Activated naive CD8-positive, alpha-beta T cell treated with anti-CD3 and anti-CD28 coated beads for 36 hours (primary cell): Measurements from ENCODE around the gene EIF4H. TPM values are rescaled to one million over a fixed set of nuclear protein-coding genes. Genes with fewer than 3 reads are reported as not detected.
A peak's percentile ranks its signal among the peaks of the same experiment; 100 is the strongest.
"Not testable (repeated sequence)": the region's sequence is repeated elsewhere in the genome, so short reads cannot be mapped to it uniquely, and the experiment has no call there.

ENCODE experiments used
- DNase-seq: peaks from one replicate; pipeline ENCODE4 v3.0.0; 2021
- H3K27ac Mint-ChIP-seq: one replicate; pipeline ENCODE4 v1.8.0; 2022; ENCODE audit warnings: mild to moderate bottlenecking, moderate library complexity, mixed read lengths
- H3K27me3 Mint-ChIP-seq: one replicate; pipeline ENCODE4 v1.8.0; 2022; ENCODE audit warnings: mild to moderate bottlenecking, mixed read lengths
- H3K36me3 Mint-ChIP-seq: one replicate; pipeline ENCODE4 v1.8.0; 2021; ENCODE audit warnings: mild to moderate bottlenecking, mixed read lengths
- H3K4me1 Mint-ChIP-seq: one replicate; pipeline ENCODE4 v1.8.0; 2021; ENCODE audit warnings: mixed read lengths
- H3K4me3 Mint-ChIP-seq: one replicate; pipeline ENCODE4 v1.8.0; 2022; ENCODE audit warnings: mild to moderate bottlenecking, moderate library complexity, mixed read lengths
- H3K9me3 Mint-ChIP-seq: one replicate; pipeline ENCODE4 v1.8.0; 2022; ENCODE audit warnings: mixed read lengths
- total RNA-seq, 2 experiments: library from RNA; stranded (reverse); gene quantifications; one replicate each; pipeline ENCODE4 v1.2.3, GENCODE V29; 2021

The EIF4H gene
- total RNA-seq, 2 experiments from 2014 or later = 423 to 428 TPM

- Mint-ChIP-seq H3K27me3 (peaks cover 8% of the 10 kb centered on the region), H3K36me3 (peaks cover 5% of the 10 kb centered on the region), H3K4me1 (peaks cover 12% of the 10 kb centered on the region), H3K4me3 (no peak overlapping the region), H3K9me3 (no peaks in the 10 kb centered on the region), H3K27ac (no peak overlapping the region)
- DNase-seq = no peak
Measured at GRCh38 chr7:74202841-74203556, 28.8 kb downstream of the EIF4H start.

DNA sequence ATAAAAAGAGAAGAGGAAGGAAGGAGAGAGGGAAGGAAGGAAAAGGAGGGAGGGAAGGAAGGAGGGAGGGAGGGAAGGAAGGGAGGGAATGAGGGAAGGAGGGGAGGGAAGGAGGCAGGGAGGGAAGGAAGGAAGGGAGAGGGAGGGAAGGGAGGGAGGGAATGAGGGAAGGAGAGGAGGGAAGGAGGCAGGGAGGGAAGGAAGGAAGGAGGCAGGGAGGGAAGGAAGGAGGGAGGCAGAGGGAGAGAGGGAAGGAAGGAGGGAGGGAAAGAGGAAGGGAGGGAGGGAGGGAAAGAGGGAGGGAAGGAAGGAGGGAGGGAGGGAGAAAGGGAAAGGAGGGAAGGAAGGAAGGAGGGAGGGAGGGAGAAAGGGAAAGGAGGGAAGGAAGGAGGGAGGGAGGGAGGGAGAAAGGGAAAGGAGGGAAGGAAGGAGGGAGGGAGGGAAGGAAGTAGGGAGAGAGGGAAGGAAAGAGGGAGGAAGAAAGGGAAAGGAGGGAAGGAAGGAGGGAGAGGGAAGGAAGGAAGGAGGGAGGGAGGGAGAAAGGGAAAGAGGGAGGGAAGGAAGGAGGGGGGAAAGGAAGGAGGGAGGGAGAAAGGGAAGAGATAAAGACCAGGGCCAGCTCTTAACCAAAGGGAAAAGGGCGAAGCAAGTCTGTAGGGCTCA, 29.9 kb downstream of the EIF4H start:
- no peak overlapping the region for H3K4me3 Mint-ChIP-seq
- no peak for DNase-seq
- H3K9me3 Mint-ChIP-seq = no peaks in the 10 kb centered on the region
- H3K27ac Mint-ChIP-seq = no peak overlapping the region
- peaks cover 2% of the 10 kb centered on the region for H3K36me3 Mint-ChIP-seq
- peaks cover 13% of the 10 kb centered on the region for H3K27me3 Mint-ChIP-seq
- peaks cover 12% of the 10 kb centered on the region for H3K4me1 Mint-ChIP-seq

GRCh38 chr7:74206052-74206451, 31.9 kb downstream of the EIF4H start:
- DNase-seq, H3K36me3 Mint-ChIP-seq, H3K4me3 Mint-ChIP-seq, H3K27ac Mint-ChIP-seq, H3K9me3 Mint-ChIP-seq: not testable (repeated sequence)
- Mint-ChIP-seq H3K4me1 (peaks cover 17% of the 10 kb centered on the region), H3K27me3 (peaks cover 19% of the 10 kb centered on the region)

DNA sequence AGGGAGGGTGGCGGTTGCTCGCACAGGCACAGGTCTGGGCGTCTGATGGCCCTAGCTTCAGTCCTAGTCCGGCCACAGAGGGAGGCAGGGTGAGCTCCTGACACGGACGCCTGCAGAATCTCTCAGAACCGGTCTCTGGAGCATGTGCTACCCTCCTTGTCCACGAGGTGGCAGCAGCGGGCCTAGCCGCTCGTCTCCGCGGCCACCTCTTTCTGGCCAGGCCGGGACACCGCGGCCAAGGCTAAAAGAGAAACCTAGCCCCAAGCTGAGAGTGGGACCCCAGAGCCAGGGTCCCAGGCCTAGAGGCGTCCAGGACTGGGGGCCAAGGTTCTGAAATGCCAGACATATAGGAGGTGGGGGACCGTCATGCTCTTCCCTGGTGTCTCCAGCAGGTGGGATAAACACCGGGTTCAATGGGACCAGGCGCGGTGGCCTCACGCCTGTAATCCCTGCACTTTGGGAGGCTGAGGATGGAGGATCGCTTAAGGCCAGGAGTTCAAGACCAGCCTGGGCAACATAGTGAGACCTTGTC, 32.5 kb downstream of the EIF4H start:
- Mint-ChIP-seq H3K4me3 (no peak overlapping the region), H3K4me1 (peaks cover 17% of the 10 kb centered on the region), H3K27ac (no peak overlapping the region), H3K36me3 (peaks cover 3% of the 10 kb centered on the region), H3K9me3 (no peaks in the 10 kb centered on the region), H3K27me3 (peaks cover 19% of the 10 kb centered on the region)
- peak; percentile 73 for DNase-seq

GRCh38 chr7:74207586-74207985, 33.4 kb downstream of the EIF4H start:
- peaks cover 3% of the 10 kb centered on the region for H3K36me3 Mint-ChIP-seq
- DNase-seq = no peak
- no peak overlapping the region for H3K27ac Mint-ChIP-seq
- H3K4me1 Mint-ChIP-seq = peaks cover 15% of the 10 kb centered on the region
- H3K9me3 Mint-ChIP-seq = no peaks in the 10 kb centered on the region
- H3K27me3 Mint-ChIP-seq = peaks cover 19% of the 10 kb centered on the region
- no peak overlapping the region for H3K4me3 Mint-ChIP-seq

DNA sequence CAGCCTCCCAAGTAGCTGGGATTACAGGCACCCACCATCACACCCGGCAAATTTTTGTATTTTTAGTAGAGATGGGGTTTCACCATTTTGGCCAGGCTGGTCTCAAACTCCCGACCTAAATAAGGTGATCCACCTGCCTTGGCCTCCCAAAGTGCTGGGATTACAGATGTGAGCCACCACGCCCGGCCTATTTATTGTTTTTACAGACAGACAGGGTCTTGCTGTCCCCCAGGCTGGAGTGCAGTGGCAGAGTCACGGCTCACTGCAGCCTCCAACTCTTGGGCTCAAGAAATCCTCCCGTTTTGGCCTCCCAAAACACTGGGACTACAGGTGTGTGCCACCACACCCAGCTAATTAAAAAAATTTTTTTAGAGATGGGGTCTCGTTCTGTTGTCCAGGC, 34.1 kb downstream of the EIF4H start:
- not testable (repeated sequence) for H3K36me3 Mint-ChIP-seq, H3K27ac Mint-ChIP-seq, DNase-seq, H3K9me3 Mint-ChIP-seq, H3K4me3 Mint-ChIP-seq
- Mint-ChIP-seq H3K4me1 (peaks cover 10% of the 10 kb centered on the region), H3K27me3 (peaks cover 19% of the 10 kb centered on the region)

DNA sequence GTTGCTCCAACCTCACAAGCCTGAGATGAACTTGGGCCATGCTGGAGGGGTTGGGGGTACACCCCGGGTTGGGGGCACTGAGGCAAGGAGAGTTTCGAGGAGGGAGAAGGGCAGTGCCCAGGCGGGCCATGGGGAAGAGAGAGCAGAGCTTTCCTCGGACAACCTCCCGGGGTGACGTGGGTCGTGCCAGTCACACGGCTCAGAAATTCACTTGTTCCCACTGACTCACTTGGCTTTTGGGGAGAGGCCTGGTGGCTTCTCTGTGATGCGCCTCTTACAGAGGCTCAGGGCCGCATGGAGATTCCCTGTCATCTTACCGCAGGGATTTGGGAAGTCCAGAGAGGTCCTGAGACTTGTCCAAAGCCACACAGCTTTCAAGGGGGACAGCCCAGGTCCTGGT, 38.5 kb downstream of the EIF4H start:
- Mint-ChIP-seq H3K4me3 (no peak overlapping the region), H3K36me3 (peaks cover 2% of the 10 kb centered on the region), H3K27ac (no peak overlapping the region), H3K27me3 (peaks cover 11% of the 10 kb centered on the region), H3K4me1 (peaks cover 15% of the 10 kb centered on the region), H3K9me3 (no peaks in the 10 kb centered on the region)
- DNase-seq = no peak

GRCh38 chr7:74214816-74215630, 40.9 kb downstream of the EIF4H start:
- Mint-ChIP-seq H3K27me3 (no peaks in the 10 kb centered on the region), H3K4me3 (no peak overlapping the region), H3K9me3 (peaks cover 5% of the 10 kb centered on the region), H3K36me3 (peaks cover 8% of the 10 kb centered on the region), H3K4me1 (peaks cover 16% of the 10 kb centered on the region), H3K27ac (no peak overlapping the region)
- DNase-seq = no peak

- Mint-ChIP-seq H3K4me1 (peaks cover 16% of the 10 kb centered on the region), H3K27me3 (no peaks in the 10 kb centered on the region), H3K27ac (no peak overlapping the region), H3K9me3 (peaks cover 5% of the 10 kb centered on the region), H3K36me3 (peaks cover 8% of the 10 kb centered on the region), H3K4me3 (no peak overlapping the region)
- DNase-seq = no peak
Measured at GRCh38 chr7:74215921-74216320, 41.8 kb downstream of the EIF4H start.

GRCh38 chr7:74216361-74216761, 42.2 kb downstream of the EIF4H start:
- H3K27ac Mint-ChIP-seq = no peak overlapping the region
- peaks cover 5% of the 10 kb centered on the region for H3K9me3 Mint-ChIP-seq
- H3K36me3 Mint-ChIP-seq = peaks cover 8% of the 10 kb centered on the region
- peaks cover 16% of the 10 kb centered on the region for H3K4me1 Mint-ChIP-seq
- no peak for DNase-seq
- H3K4me3 Mint-ChIP-seq = no peak overlapping the region
- H3K27me3 Mint-ChIP-seq = no peaks in the 10 kb centered on the region

DNA sequence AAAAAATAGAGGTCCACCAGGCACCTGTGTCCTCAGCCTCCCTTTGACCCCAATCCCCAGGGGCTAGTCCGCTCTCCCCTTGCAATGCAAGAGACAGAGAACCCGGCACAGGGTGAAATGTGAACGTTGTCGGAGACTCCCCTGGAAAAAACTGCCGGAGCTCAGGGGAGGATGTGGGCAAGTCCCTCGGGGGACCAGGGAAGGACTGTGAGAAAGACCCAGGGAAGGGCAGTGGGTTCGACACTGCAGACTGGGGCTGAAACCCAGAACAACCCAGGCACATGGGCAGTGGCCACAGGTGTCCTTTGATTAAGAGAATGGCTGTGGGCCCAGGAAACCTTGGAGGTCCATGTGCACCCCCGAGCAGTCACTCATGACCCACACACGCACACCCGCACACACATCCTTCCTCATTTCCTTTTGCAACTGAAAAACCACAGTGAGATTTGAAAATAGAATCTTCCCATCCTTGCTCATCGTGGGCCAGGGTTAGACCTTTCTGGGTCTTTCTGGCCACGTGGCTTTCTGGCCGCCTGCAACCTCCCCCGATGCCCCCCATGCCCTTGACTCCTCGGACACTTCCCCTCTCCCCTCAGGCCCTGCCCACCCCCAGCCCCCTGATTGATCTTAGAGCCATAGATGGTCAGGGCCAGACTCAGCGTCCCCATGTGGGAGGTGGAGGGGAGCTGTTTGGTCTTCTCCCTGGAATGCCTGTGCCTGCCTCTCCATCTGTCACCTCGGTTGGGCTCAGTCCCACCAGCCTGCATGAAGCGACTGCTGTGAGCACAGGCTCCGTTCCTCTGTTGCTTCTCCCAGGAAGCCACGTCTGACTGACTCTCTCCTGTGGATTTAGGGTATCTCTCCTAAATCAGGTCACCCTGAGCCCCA, 43.5 kb downstream of the EIF4H start:
- H3K27ac Mint-ChIP-seq = peak overlapping the region; percentile 76
- H3K9me3 Mint-ChIP-seq = peaks cover 5% of the 10 kb centered on the region
- no peaks in the 10 kb centered on the region for H3K27me3 Mint-ChIP-seq
- H3K36me3 Mint-ChIP-seq = peaks cover 8% of the 10 kb centered on the region
- peaks cover 16% of the 10 kb centered on the region for H3K4me1 Mint-ChIP-seq
- H3K4me3 Mint-ChIP-seq = no peak overlapping the region
- no peak for DNase-seq

DNA sequence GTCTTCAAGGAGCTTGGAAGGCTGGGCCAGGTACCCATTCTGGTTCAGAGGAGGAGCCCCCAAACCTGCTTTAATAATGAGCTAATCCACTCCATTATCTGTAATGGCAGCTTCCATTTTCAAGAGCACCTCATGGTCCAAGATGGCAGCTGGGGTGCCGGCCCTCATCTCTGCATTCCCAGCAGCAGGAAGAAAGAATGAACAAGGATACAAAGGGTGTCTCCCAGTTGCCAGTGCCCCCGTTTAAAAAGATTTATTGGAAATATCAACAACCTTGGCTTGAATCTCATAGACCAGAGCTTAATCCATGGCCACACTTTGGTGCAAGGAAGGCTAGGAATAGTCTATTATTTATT, 44.2 kb downstream of the EIF4H start:
- H3K9me3 Mint-ChIP-seq = peaks cover 5% of the 10 kb centered on the region
- peaks cover 16% of the 10 kb centered on the region for H3K4me1 Mint-ChIP-seq
- no peak overlapping the region for H3K27ac Mint-ChIP-seq
- H3K27me3 Mint-ChIP-seq = no peaks in the 10 kb centered on the region
- H3K4me3 Mint-ChIP-seq = no peak overlapping the region
- no peak for DNase-seq
- peaks cover 8% of the 10 kb centered on the region for H3K36me3 Mint-ChIP-seq

DNA sequence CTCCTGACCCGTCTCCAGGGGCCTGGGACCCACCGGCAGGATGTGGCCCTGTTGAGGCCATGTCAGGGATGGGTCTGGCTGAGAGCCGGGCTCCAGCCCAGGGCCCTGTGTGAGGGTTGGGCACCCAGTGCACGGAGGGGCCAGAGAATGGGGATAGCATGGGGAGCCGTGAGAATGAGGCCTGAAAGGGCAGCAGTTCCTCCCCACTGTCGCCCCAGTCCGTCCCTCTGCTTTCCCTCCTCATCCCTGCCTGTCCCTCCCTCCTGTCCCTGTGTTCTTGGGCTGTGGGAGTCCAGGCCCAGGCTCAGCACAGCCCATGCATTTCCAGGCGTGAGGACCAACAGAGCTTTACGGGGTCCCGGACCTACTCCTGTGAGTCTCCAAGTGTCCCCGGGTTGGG, 45.3 kb downstream of the EIF4H start:
- Mint-ChIP-seq H3K27me3 (no peaks in the 10 kb centered on the region), H3K36me3 (peaks cover 8% of the 10 kb centered on the region), H3K9me3 (peaks cover 5% of the 10 kb centered on the region), H3K27ac (no peak overlapping the region), H3K4me1 (peaks cover 16% of the 10 kb centered on the region), H3K4me3 (no peak overlapping the region)
- DNase-seq = no peak

DNA sequence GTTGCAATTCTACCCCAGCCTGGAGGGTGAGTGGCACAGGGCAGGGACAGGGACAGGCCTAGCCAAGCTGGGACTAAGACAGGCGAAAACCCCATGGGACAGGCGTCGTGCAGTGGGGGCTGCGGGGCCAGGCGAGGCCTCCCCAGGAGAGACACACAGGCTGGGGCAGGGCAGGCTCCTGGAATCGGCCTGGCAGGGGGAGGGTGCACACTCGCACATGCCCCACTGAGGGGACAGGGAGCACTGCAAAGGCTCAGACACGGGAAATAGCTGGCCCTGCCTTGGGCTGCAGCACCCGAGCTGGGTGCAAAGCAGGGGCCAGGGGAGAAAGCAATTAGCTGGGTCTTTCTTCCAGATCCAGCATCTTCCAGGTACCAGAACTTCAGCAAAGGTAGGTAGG, 46.1 kb downstream of the EIF4H start:
- Mint-ChIP-seq H3K4me1 (peaks cover 16% of the 10 kb centered on the region), H3K4me3 (no peak overlapping the region), H3K27ac (no peak overlapping the region), H3K9me3 (peaks cover 5% of the 10 kb centered on the region), H3K27me3 (no peaks in the 10 kb centered on the region), H3K36me3 (peaks cover 8% of the 10 kb centered on the region)
- no peak for DNase-seq
